HK-2 (cell line): ENCODE results near the gene MSRB1.
"Not testable (repeated sequence)": the region's sequence is repeated elsewhere in the genome, so short reads cannot be mapped to it uniquely, and the experiment has no call there.

ENCODE experiments used
- DNase-seq: peaks from one replicate; pipeline ENCODE4 v3.0.0-alpha.2; 2018; ENCODE audit not compliant: unreplicated experiment

Gene MSRB1

GRCh38 chr16:1960665-1961630, 17.9 kb upstream of the MSRB1 start:
- peak; percentile 55 for DNase-seq

GRCh38 chr16:1959269-1960039, 16.5 kb upstream of the MSRB1 start, which contains the start of gene NDUFB10:
Gene NDUFB10 (plus strand): TSS chr16:1959538. CDS start chr16:1959625, 87 bp downstream.
- peak; percentile 88 for DNase-seq

GRCh38 chr16:1958715-1959268, 15.8 kb upstream of the MSRB1 start:
- no peak for DNase-seq

- not testable (repeated sequence) for DNase-seq
Observed at GRCh38 chr16:1958143-1958491, 15.1 kb upstream of the MSRB1 start.

GRCh38 chr16:1957434-1958142, 14.6 kb upstream of the MSRB1 start:
- not testable (repeated sequence) for DNase-seq

- no peak for DNase-seq
Observed at GRCh38 chr16:1953734-1954133, 10.7 kb upstream of the MSRB1 start.

GRCh38 chr16:1950559-1950958, 7.6 kb upstream of the MSRB1 start:
- DNase-seq: no peak

GRCh38 chr16:1950047-1950446, 7.0 kb upstream of the MSRB1 start:
- no peak for DNase-seq

- DNase-seq: no peak
Observed at GRCh38 chr16:1949507-1949906, 6.5 kb upstream of the MSRB1 start.

- no peak for DNase-seq
Observed at GRCh38 chr16:1947369-1947670, 4.3 kb upstream of the MSRB1 start.

- no peak for DNase-seq
Observed at GRCh38 chr16:1946495-1947368, 3.7 kb upstream of the MSRB1 start.

GRCh38 chr16:1945559-1946391, 2.8 kb upstream of the MSRB1 start:
- DNase-seq: no peak

GRCh38 chr16:1944612-1945199, 1.7 kb upstream of the MSRB1 start:
- DNase-seq: no peak

- DNase-seq: peak; percentile 28
Observed at GRCh38 chr16:1942047-1942809, 771 bp downstream of the MSRB1 start.

GRCh38 chr16:1941162-1942046, 1.6 kb downstream of the MSRB1 start:
- peak; percentile 76 for DNase-seq

- peak; percentile 44 for DNase-seq
Observed at GRCh38 chr16:1940273-1941161, 2.5 kb downstream of the MSRB1 start.

GRCh38 chr16:1939833-1940232, 3.2 kb downstream of the MSRB1 start:
- DNase-seq: not testable (repeated sequence)
